Measurements from ENCODE around the gene FBXL7.

- no peak for TF ChIP-seq TAF1 (conservative IDR thresholded peaks at IDR 0.05)
- TF ChIP-seq, protein P1, sequence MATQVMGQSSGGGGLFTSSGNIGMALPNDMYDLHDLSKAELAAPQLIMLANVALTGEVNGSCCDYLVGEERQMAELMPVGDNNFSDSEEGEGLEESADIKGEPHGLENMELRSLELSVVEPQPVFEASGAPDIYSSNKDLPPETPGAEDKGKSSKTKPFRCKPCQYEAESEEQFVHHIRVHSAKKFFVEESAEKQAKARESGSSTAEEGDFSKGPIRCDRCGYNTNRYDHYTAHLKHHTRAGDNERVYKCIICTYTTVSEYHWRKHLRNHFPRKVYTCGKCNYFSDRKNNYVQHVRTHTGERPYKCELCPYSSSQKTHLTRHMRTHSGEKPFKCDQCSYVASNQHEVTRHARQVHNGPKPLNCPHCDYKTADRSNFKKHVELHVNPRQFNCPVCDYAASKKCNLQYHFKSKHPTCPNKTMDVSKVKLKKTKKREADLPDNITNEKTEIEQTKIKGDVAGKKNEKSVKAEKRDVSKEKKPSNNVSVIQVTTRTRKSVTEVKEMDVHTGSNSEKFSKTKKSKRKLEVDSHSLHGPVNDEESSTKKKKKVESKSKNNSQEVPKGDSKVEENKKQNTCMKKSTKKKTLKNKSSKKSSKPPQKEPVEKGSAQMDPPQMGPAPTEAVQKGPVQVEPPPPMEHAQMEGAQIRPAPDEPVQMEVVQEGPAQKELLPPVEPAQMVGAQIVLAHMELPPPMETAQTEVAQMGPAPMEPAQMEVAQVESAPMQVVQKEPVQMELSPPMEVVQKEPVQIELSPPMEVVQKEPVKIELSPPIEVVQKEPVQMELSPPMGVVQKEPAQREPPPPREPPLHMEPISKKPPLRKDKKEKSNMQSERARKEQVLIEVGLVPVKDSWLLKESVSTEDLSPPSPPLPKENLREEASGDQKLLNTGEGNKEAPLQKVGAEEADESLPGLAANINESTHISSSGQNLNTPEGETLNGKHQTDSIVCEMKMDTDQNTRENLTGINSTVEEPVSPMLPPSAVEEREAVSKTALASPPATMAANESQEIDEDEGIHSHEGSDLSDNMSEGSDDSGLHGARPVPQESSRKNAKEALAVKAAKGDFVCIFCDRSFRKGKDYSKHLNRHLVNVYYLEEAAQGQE (IDR thresholded peaks at IDR 0.05) = no peak
- TF ChIP-seq, protein P2, sequence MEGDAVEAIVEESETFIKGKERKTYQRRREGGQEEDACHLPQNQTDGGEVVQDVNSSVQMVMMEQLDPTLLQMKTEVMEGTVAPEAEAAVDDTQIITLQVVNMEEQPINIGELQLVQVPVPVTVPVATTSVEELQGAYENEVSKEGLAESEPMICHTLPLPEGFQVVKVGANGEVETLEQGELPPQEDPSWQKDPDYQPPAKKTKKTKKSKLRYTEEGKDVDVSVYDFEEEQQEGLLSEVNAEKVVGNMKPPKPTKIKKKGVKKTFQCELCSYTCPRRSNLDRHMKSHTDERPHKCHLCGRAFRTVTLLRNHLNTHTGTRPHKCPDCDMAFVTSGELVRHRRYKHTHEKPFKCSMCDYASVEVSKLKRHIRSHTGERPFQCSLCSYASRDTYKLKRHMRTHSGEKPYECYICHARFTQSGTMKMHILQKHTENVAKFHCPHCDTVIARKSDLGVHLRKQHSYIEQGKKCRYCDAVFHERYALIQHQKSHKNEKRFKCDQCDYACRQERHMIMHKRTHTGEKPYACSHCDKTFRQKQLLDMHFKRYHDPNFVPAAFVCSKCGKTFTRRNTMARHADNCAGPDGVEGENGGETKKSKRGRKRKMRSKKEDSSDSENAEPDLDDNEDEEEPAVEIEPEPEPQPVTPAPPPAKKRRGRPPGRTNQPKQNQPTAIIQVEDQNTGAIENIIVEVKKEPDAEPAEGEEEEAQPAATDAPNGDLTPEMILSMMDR (IDR thresholded peaks at IDR 0.05; ENCODE audit: low read depth, low read length, missing input control) = no peak
- TF ChIP-seq RAD21 (IDR thresholded peaks at IDR 0.05) = no peak
- TF ChIP-seq EGR1 (IDR thresholded peaks at IDR 0.05; ENCODE audit: low read depth in 2 of 2) = no peak
- no peak for TF ChIP-seq YY1 (IDR thresholded peaks at IDR 0.05)
- TF ChIP-seq SP1 (IDR thresholded peaks at IDR 0.05) = no peak
- TF ChIP-seq, protein P3, sequence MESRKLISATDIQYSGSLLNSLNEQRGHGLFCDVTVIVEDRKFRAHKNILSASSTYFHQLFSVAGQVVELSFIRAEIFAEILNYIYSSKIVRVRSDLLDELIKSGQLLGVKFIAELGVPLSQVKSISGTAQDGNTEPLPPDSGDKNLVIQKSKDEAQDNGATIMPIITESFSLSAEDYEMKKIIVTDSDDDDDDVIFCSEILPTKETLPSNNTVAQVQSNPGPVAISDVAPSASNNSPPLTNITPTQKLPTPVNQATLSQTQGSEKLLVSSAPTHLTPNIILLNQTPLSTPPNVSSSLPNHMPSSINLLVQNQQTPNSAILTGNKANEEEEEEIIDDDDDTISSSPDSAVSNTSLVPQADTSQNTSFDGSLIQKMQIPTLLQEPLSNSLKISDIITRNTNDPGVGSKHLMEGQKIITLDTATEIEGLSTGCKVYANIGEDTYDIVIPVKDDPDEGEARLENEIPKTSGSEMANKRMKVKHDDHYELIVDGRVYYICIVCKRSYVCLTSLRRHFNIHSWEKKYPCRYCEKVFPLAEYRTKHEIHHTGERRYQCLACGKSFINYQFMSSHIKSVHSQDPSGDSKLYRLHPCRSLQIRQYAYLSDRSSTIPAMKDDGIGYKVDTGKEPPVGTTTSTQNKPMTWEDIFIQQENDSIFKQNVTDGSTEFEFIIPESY (IDR thresholded peaks at IDR 0.05) = no peak
- TF ChIP-seq FOXA2 (IDR thresholded peaks at IDR 0.05) = no peak
- TF ChIP-seq, protein P4, sequence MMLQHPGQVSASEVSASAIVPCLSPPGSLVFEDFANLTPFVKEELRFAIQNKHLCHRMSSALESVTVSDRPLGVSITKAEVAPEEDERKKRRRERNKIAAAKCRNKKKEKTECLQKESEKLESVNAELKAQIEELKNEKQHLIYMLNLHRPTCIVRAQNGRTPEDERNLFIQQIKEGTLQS (IDR thresholded peaks at IDR 0.05) = no peak
- TF ChIP-seq, protein P5, sequence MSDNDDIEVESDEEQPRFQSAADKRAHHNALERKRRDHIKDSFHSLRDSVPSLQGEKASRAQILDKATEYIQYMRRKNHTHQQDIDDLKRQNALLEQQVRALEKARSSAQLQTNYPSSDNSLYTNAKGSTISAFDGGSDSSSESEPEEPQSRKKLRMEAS (IDR thresholded peaks at IDR 0.05) = no peak
- no peak for TF ChIP-seq NR2F2 (IDR thresholded peaks at IDR 0.05)
- no peak for TF ChIP-seq JUND (IDR thresholded peaks at IDR 0.05)
- no peak for TF ChIP-seq FOXA1 (IDR thresholded peaks at IDR 0.05)
These were observed 217.0 kb downstream of the FBXL7 start for GRCh38 chr5:15717001-15717400.

Measured in liver (tissue), 3 donors.